H1 (cell line): ENCODE measurements around the gene TWF2. TPM values are rescaled to one million over a fixed set of nuclear protein-coding genes. Genes with fewer than 3 reads are reported as not detected.

Experiments used
- CTCF ChIA-PET: fragments of 300-600 bp; sonication (Branson Sonifier 250); formaldehyde crosslinking; loops from one replicate; lab custom pipeline; 2021; ENCODE audit not compliant: partially characterized antibody; lab: Charles Lee
- POLR2A ChIA-PET: fragments of 300-600 bp; sonication (Branson Sonifier 250); formaldehyde crosslinking; loops from one replicate; lab custom pipeline; 2021; ENCODE audit warnings: inconsistent platforms; ENCODE audit not compliant: partially characterized antibody; lab: Charles Lee
- DNase-seq, 2 experiments: peaks; one replicate each; pipeline versions ENCODE4 v3.0.0 to v3.0.0-alpha.2; 2010 to 2022; ENCODE audit warnings: low spot score in 2 of 2, low read depth in 1 of 2, mixed read lengths in 1 of 2
- FAIRE-seq: peaks from 2 replicates; lab custom pipeline; 2011; peaks lifted over from hg19 to GRCh38; lab: Jason Lieb, UNC
- H2AFZ ChIP-seq: 2 replicates; pipeline ENCODE4 v1.8.1; 2012; ENCODE audit warnings: low read length, inconsistent platforms
- H2AK5ac ChIP-seq: 2 replicates; pipeline ENCODE4 v1.6.1; 2013; ENCODE audit warnings: low read depth, low read length
- H2BK120ac ChIP-seq: replicated peaks from 2 replicates; pipeline ENCODE3; 2013; ENCODE audit warnings: low read depth, low read length, inconsistent platforms
- H2BK12ac ChIP-seq: 2 replicates; pipeline ENCODE4 v1.6.1; 2013; ENCODE audit warnings: low read depth, low read length
- H2BK15ac ChIP-seq: 2 replicates; pipeline ENCODE4 v1.6.1; 2013; ENCODE audit warnings: low read length
- H2BK20ac ChIP-seq: 2 replicates; pipeline ENCODE4 v1.6.1; 2013; ENCODE audit warnings: low read length
- H2BK5ac ChIP-seq: 2 replicates; pipeline ENCODE4 v1.6.1; 2013; ENCODE audit warnings: low read depth, low read length
- H3K14ac ChIP-seq: 2 replicates; pipeline ENCODE4 v1.6.1; 2013; ENCODE audit warnings: inconsistent platforms; ENCODE audit not compliant: insufficient read length
- H3K18ac ChIP-seq: 2 replicates; pipeline ENCODE4 v1.6.1; 2013; ENCODE audit warnings: low read length; ENCODE audit errors: extremely low read depth
- H3K23ac ChIP-seq: 2 replicates; pipeline ENCODE4 v1.6.1; 2013; ENCODE audit warnings: inconsistent platforms; ENCODE audit not compliant: insufficient read length
- H3K23me2 ChIP-seq: 2 replicates; pipeline ENCODE4 v1.6.1; 2013; ENCODE audit warnings: low read depth, low read length
- H3K27ac ChIP-seq: 2 replicates; pipeline ENCODE4 v1.6.1; 2011; ENCODE audit warnings: low read depth, low read length, inconsistent platforms
- H3K27me3 ChIP-seq, 4 experiments: replicated peaks in 1 of 4; 1 replicate in 1 of 4; 2 replicates in 3 of 4; pipeline versions ENCODE4 v1.6.1 to v1.8.1; 2011 to 2013; ENCODE audit warnings: low read length in 3 of 4, mild to moderate bottlenecking in 3 of 4, inconsistent platforms in 2 of 4, mixed read lengths in 2 of 4, moderate library complexity in 1 of 4; ENCODE audit not compliant: control insufficient read depth in 3 of 4, insufficient read depth in 3 of 4; ENCODE audit errors: extremely low read depth in 1 of 4
- H3K36me3 ChIP-seq, 4 experiments: 2 replicates each; pipeline versions ENCODE4 v1.6.1 to v1.8.1; 2011 to 2013; ENCODE audit warnings: mild to moderate bottlenecking in 4 of 4, low read length in 3 of 4, moderate library complexity in 2 of 4, control low read depth in 1 of 4, inconsistent platforms in 1 of 4; ENCODE audit not compliant: insufficient read depth in 4 of 4, control insufficient read depth in 2 of 4
- H3K4ac ChIP-seq: replicated peaks from 2 replicates; pipeline ENCODE3; 2013; ENCODE audit warnings: low read length, low read depth, mixed read lengths, inconsistent platforms; ENCODE audit not compliant: insufficient read length
- H3K4me1 ChIP-seq, 4 experiments: replicated peaks in 1 of 4; 1 replicate in 1 of 4; 2 replicates in 3 of 4; pipeline versions ENCODE4 v1.6.1 to v1.8.1; 2011 to 2013; ENCODE audit warnings: low read length in 3 of 4, inconsistent platforms in 2 of 4, mixed read lengths in 1 of 4; ENCODE audit not compliant: insufficient read depth in 4 of 4, control insufficient read depth in 3 of 4
- H3K4me2 ChIP-seq, 2 experiments: 2 replicates each; pipeline versions ENCODE4 v1.6.1 to v1.8.1; 2011 to 2013; ENCODE audit warnings: low read depth in 2 of 2, low read length in 2 of 2, control low read depth in 1 of 2, inconsistent platforms in 1 of 2, mild to moderate bottlenecking in 1 of 2; ENCODE audit not compliant: insufficient read depth in 1 of 2
- H3K4me3 ChIP-seq, 4 experiments: fragments of 200-600, 300-600 bp in 1 of 4; sonication (generic), shearing (Covaris generic), sonication (Bioruptor Twin) in 1 of 4; 2 replicates each; pipeline versions ENCODE4 v1.5.1 to v1.8.1; 2011 to 2016; ENCODE audit warnings: low read length in 4 of 4, low read depth in 3 of 4, control low read depth in 2 of 4, inconsistent platforms in 2 of 4, mild to moderate bottlenecking in 2 of 4, mixed read lengths in 1 of 4, moderate library complexity in 1 of 4; ENCODE audit not compliant: insufficient read depth in 2 of 4; ENCODE audit errors: extremely low read depth in 1 of 4
- H3K56ac ChIP-seq: replicated peaks from 2 replicates; pipeline ENCODE3; 2013; ENCODE audit warnings: low read depth, mild to moderate bottlenecking, mixed read lengths, low read length, inconsistent platforms; ENCODE audit not compliant: insufficient read length
- H3K79me1 ChIP-seq: 2 replicates; pipeline ENCODE4 v1.6.1; 2013; ENCODE audit warnings: low read depth, low read length, control low read depth
- H3K79me2 ChIP-seq, 2 experiments: 2 replicates each; pipeline versions ENCODE4 v1.6.1 to v1.8.1; 2012 to 2013; ENCODE audit warnings: low read length in 2 of 2, mild to moderate bottlenecking in 2 of 2, inconsistent platforms in 1 of 2; ENCODE audit not compliant: insufficient read depth in 2 of 2, control insufficient read depth in 1 of 2
- H3K9ac ChIP-seq, 4 experiments: replicated peaks in 1 of 4; 1 replicate in 1 of 4; 2 replicates in 3 of 4; pipeline versions ENCODE4 v1.6.1 to v1.8.1; 2011 to 2013; ENCODE audit warnings: low read depth in 3 of 4, low read length in 3 of 4, control low read depth in 2 of 4, mild to moderate bottlenecking in 2 of 4, moderate library complexity in 2 of 4, inconsistent platforms in 1 of 4; ENCODE audit errors: extremely low read depth in 1 of 4
- H3K9me3 ChIP-seq, 2 experiments: 2 replicates each; pipeline versions ENCODE4 v1.6.1 to v1.8.1; 2012 to 2013; ENCODE audit warnings: mild to moderate bottlenecking in 2 of 2, moderate library complexity in 2 of 2, control low read depth in 1 of 2, inconsistent platforms in 1 of 2, low read depth in 1 of 2, low read length in 1 of 2, mixed read lengths in 1 of 2; ENCODE audit not compliant: insufficient read depth in 2 of 2
- H4K20me1 ChIP-seq, 2 experiments: replicated peaks in 1 of 2; 2 replicates each; pipeline versions ENCODE3 to v1.8.1; 2011 to 2013; ENCODE audit warnings: inconsistent platforms in 2 of 2, low read length in 2 of 2, mild to moderate bottlenecking in 1 of 2; ENCODE audit not compliant: insufficient read depth in 2 of 2, control insufficient read depth in 1 of 2
- H4K5ac ChIP-seq: 2 replicates; pipeline ENCODE4 v1.6.1; 2013; ENCODE audit warnings: low read length, low read depth, mixed read lengths, inconsistent platforms; ENCODE audit not compliant: insufficient read length
- H4K8ac ChIP-seq: 2 replicates; pipeline ENCODE4 v1.8.0; 2013; ENCODE audit warnings: mild to moderate bottlenecking, moderate library complexity, low read length, inconsistent platforms; ENCODE audit not compliant: insufficient read depth; ENCODE audit errors: extremely low read depth
- H4K91ac ChIP-seq: replicated peaks from 2 replicates; pipeline ENCODE3; 2013; ENCODE audit warnings: low read length, mixed read lengths, inconsistent platforms; ENCODE audit not compliant: insufficient read length
- CEBPB ChIP-seq: IDR thresholded peaks from 2 replicates; pipeline ENCODE4 v1.6.1; 2012; ENCODE audit warnings: low read depth, low read length
- CREB1 ChIP-seq: IDR thresholded peaks from 2 replicates; pipeline ENCODE4 v1.6.1; 2012; ENCODE audit warnings: inconsistent platforms
- JUN ChIP-seq: IDR thresholded peaks from 2 replicates; pipeline ENCODE4 v1.6.1; 2011; ENCODE audit warnings: low read depth, mild to moderate bottlenecking, improper control_type of control experiment, low read length
- MAX ChIP-seq: IDR thresholded peaks from 2 replicates; pipeline ENCODE4 v1.6.1; 2012; ENCODE audit warnings: inconsistent platforms
- NRF1 ChIP-seq: IDR thresholded peaks from 2 replicates; pipeline ENCODE4 v1.6.1; 2011; ENCODE audit warnings: mild to moderate bottlenecking, low read depth, low read length, improper control_type of control experiment
- SIN3A ChIP-seq, 2 experiments: IDR thresholded peaks in 1 of 2; conservative IDR thresholded peaks in 1 of 2; 2 replicates each; pipeline ENCODE4 v1.6.1; 2011 to 2012; ENCODE audit warnings: low read length in 2 of 2, improper control_type of control experiment in 1 of 2, low read depth in 1 of 2, mild to moderate bottlenecking in 1 of 2
- SP4 ChIP-seq: IDR thresholded peaks from 2 replicates; pipeline ENCODE4 v1.6.1; 2012; ENCODE audit warnings: low read length, inconsistent platforms
- TAF1 ChIP-seq: IDR thresholded peaks from 2 replicates; pipeline ENCODE4 v1.6.1; 2011; ENCODE audit warnings: mild to moderate bottlenecking, low read depth, low read length
- TAF7 ChIP-seq: optimal IDR thresholded peaks from 2 replicates; pipeline ENCODE3; 2011; ENCODE audit warnings: low read depth, mild to moderate bottlenecking, inconsistent platforms, low read length, moderate library complexity, borderline replicate concordance
- TEAD4 ChIP-seq: IDR thresholded peaks from 2 replicates; pipeline ENCODE4 v1.6.1; 2012; ENCODE audit warnings: low read depth, low read length, inconsistent platforms, mixed read lengths
- WGBS, 2 experiments: shearing (Covaris generic) in 1 of 2; methylation state at CpG; one replicate each; pipeline versions ENCODE4 v1.1.6 to v1.1.7; 2013 to 2015; ENCODE audit warnings: low lambda C conversion rate in 2 of 2, mixed read lengths in 2 of 2, inconsistent platforms in 1 of 2, low coverage in 1 of 2, missing lambda C conversion rate in 1 of 2; ENCODE audit not compliant: insufficient replicate concordance in 2 of 2, insufficient coverage in 1 of 2, insufficient read length in 1 of 2; ENCODE audit errors: extremely low coverage in 1 of 2, missing lambda C conversion rate in 1 of 2; 5-methylcytosine and 5-hydroxymethylcytosine counted together
- polyA plus RNA-seq, 7 experiments: library from polyadenylated mRNA; depleted of rRNA in 3 of 7; stranded (reverse) in 5 of 7; unstranded in 2 of 7; fragments of >200 nt in 5 of 7; fragments of 200-250 nt in 2 of 7; gene quantifications; 1 replicate in 5 of 7; 2 replicates in 1 of 7; 4 replicates in 1 of 7; pipeline versions ENCODE4 v1.2.1 to v1.2.3, GENCODE V29; 2011 to 2013; ENCODE audit warnings: missing spikeins in 2 of 7, mixed read lengths in 2 of 7
- total RNA-seq: library from RNA; stranded (reverse); fragmentation: NEBNext Ultra II Directional; extraction: Animal tissue kit (Norgen Biotek cat#: 25700); gene quantifications from 2 replicates; pipeline ENCODE4 v1.2.1, GENCODE V29; 2021

TWF2 gene
- total and polyA plus RNA-seq, 2 of the 8 experiments (the other 6 are each of a cell fraction or from before 2014, with no cell fraction given): 65.2 to 90.4 TPM

GRCh38 chr3:52190294-52191074, 48.5 kb downstream of the TWF2 start:
- ChIA-PET POLR2A (no interaction called here), CTCF (interaction anchor here (0.6 to 2.1 kb wide), 5 partner anchors 9 to 46 kb away, joined by 3 to 6 read pairs (median 4); no protein-coding TSS in a partner anchor)
- H3K9ac ChIP-seq: no peak overlapping the region
- no peak overlapping the region for H3K4me2 ChIP-seq
- H2BK20ac ChIP-seq: no peak overlapping the region
- H2BK120ac ChIP-seq: no peak overlapping the region
- no peaks in the 10 kb centered on the region for H3K9me3 ChIP-seq
- H3K4me3 ChIP-seq: no peak overlapping the region
- TF ChIP-seq CREB1: no peak
- no peak for TF ChIP-seq JUN
- no peak for TF ChIP-seq CEBPB
- TF ChIP-seq SP4: no peak
- no peak for TF ChIP-seq TAF1
- TF ChIP-seq TAF7: no peak
- TF ChIP-seq TEAD4: no peak
- no peak for TF ChIP-seq MAX
- no peak for TF ChIP-seq SIN3A (conservative IDR thresholded peaks at IDR 0.05 in 1 of 2, IDR thresholded peaks at IDR 0.05 in 1 of 2; ENCODE audit: low read depth in 1 of 2, low read length in 2 of 2)
- TF ChIP-seq NRF1: no peak
- no peak overlapping the region for H3K4ac ChIP-seq
- H3K23me2 ChIP-seq: no peaks in the 10 kb centered on the region
- H4K91ac ChIP-seq: no peak overlapping the region
- no peaks in the 10 kb centered on the region for H3K36me3 ChIP-seq
- 79% methylated on average over 8 of the region's 9 CpGs; no CpG with 5 or more reads in 1 of the 2 experiments for WGBS, 2 experiments
- no peaks in the 10 kb centered on the region for H3K79me2 ChIP-seq
- no peak overlapping the region for H2BK5ac ChIP-seq
- H3K14ac ChIP-seq: no peak overlapping the region
- no peak overlapping the region; the same call in 1 of the 2 replicates for H3K18ac ChIP-seq
- no peak overlapping the region for H4K5ac ChIP-seq
- FAIRE-seq (no peak), DNase-seq (no peak)
- no peaks in the 10 kb centered on the region for H3K27me3 ChIP-seq
- no peak overlapping the region for H2AFZ ChIP-seq
- no peak overlapping the region; the same call in 1 of the 2 replicates for H4K8ac ChIP-seq
- peaks cover 0 to 2% (median 0%) of the 10 kb centered on the region in 4 experiments; a peak in 1 of 7 replicates for H3K4me1 ChIP-seq
- no peak overlapping the region for H3K27ac ChIP-seq
- H3K23ac ChIP-seq: no peak overlapping the region
- no peak overlapping the region for H2AK5ac ChIP-seq
- H3K56ac ChIP-seq: no peak overlapping the region
- H3K79me1 ChIP-seq: no peaks in the 10 kb centered on the region
- H4K20me1 ChIP-seq: no peaks in the 10 kb centered on the region
- H2BK12ac ChIP-seq: no peak overlapping the region
- no peak overlapping the region for H2BK15ac ChIP-seq
